H1 (cell line): ENCODE results near the gene MCL1. TPM values are rescaled to one million over a fixed set of nuclear protein-coding genes. Genes with fewer than 3 reads are reported as not detected.

Experiments
- CTCF ChIA-PET: fragments of 300-600 bp; sonication (Branson Sonifier 250); formaldehyde crosslinking; loops from one replicate; lab custom pipeline; 2021; ENCODE audit not compliant: partially characterized antibody; lab: Charles Lee
- POLR2A ChIA-PET: fragments of 300-600 bp; sonication (Branson Sonifier 250); formaldehyde crosslinking; loops from one replicate; lab custom pipeline; 2021; ENCODE audit warnings: inconsistent platforms; ENCODE audit not compliant: partially characterized antibody; lab: Charles Lee
- DNase-seq, 2 experiments: peaks; one replicate each; pipeline versions ENCODE4 v3.0.0 to v3.0.0-alpha.2; 2010 to 2022; ENCODE audit warnings: low spot score in 2 of 2, low read depth in 1 of 2, mixed read lengths in 1 of 2
- FAIRE-seq: peaks from 2 replicates; lab custom pipeline; 2011; peaks lifted over from hg19 to GRCh38; lab: Jason Lieb, UNC
- H2AFZ ChIP-seq: 2 replicates; pipeline ENCODE4 v1.8.1; 2012; ENCODE audit warnings: low read length, inconsistent platforms
- H2AK5ac ChIP-seq: 2 replicates; pipeline ENCODE4 v1.6.1; 2013; ENCODE audit warnings: low read depth, low read length
- H2BK120ac ChIP-seq: replicated peaks from 2 replicates; pipeline ENCODE3; 2013; ENCODE audit warnings: low read depth, low read length, inconsistent platforms
- H2BK12ac ChIP-seq: 2 replicates; pipeline ENCODE4 v1.6.1; 2013; ENCODE audit warnings: low read depth, low read length
- H2BK15ac ChIP-seq: 2 replicates; pipeline ENCODE4 v1.6.1; 2013; ENCODE audit warnings: low read length
- H2BK20ac ChIP-seq: 2 replicates; pipeline ENCODE4 v1.6.1; 2013; ENCODE audit warnings: low read length
- H2BK5ac ChIP-seq: 2 replicates; pipeline ENCODE4 v1.6.1; 2013; ENCODE audit warnings: low read depth, low read length
- H3K14ac ChIP-seq: 2 replicates; pipeline ENCODE4 v1.6.1; 2013; ENCODE audit warnings: inconsistent platforms; ENCODE audit not compliant: insufficient read length
- H3K18ac ChIP-seq: 2 replicates; pipeline ENCODE4 v1.6.1; 2013; ENCODE audit warnings: low read length; ENCODE audit errors: extremely low read depth
- H3K23ac ChIP-seq: 2 replicates; pipeline ENCODE4 v1.6.1; 2013; ENCODE audit warnings: inconsistent platforms; ENCODE audit not compliant: insufficient read length
- H3K23me2 ChIP-seq: 2 replicates; pipeline ENCODE4 v1.6.1; 2013; ENCODE audit warnings: low read depth, low read length
- H3K27ac ChIP-seq: 2 replicates; pipeline ENCODE4 v1.6.1; 2011; ENCODE audit warnings: low read depth, low read length, inconsistent platforms
- H3K27me3 ChIP-seq, 4 experiments: replicated peaks in 1 of 4; 1 replicate in 1 of 4; 2 replicates in 3 of 4; pipeline versions ENCODE4 v1.6.1 to v1.8.1; 2011 to 2013; ENCODE audit warnings: low read length in 3 of 4, mild to moderate bottlenecking in 3 of 4, inconsistent platforms in 2 of 4, mixed read lengths in 2 of 4, moderate library complexity in 1 of 4; ENCODE audit not compliant: control insufficient read depth in 3 of 4, insufficient read depth in 3 of 4; ENCODE audit errors: extremely low read depth in 1 of 4
- H3K36me3 ChIP-seq, 4 experiments: 2 replicates each; pipeline versions ENCODE4 v1.6.1 to v1.8.1; 2011 to 2013; ENCODE audit warnings: mild to moderate bottlenecking in 4 of 4, low read length in 3 of 4, moderate library complexity in 2 of 4, control low read depth in 1 of 4, inconsistent platforms in 1 of 4; ENCODE audit not compliant: insufficient read depth in 4 of 4, control insufficient read depth in 2 of 4
- H3K4ac ChIP-seq: replicated peaks from 2 replicates; pipeline ENCODE3; 2013; ENCODE audit warnings: low read length, low read depth, mixed read lengths, inconsistent platforms; ENCODE audit not compliant: insufficient read length
- H3K4me1 ChIP-seq, 4 experiments: replicated peaks in 1 of 4; 1 replicate in 1 of 4; 2 replicates in 3 of 4; pipeline versions ENCODE4 v1.6.1 to v1.8.1; 2011 to 2013; ENCODE audit warnings: low read length in 3 of 4, inconsistent platforms in 2 of 4, mixed read lengths in 1 of 4; ENCODE audit not compliant: insufficient read depth in 4 of 4, control insufficient read depth in 3 of 4
- H3K4me2 ChIP-seq, 2 experiments: 2 replicates each; pipeline versions ENCODE4 v1.6.1 to v1.8.1; 2011 to 2013; ENCODE audit warnings: low read depth in 2 of 2, low read length in 2 of 2, control low read depth in 1 of 2, inconsistent platforms in 1 of 2, mild to moderate bottlenecking in 1 of 2; ENCODE audit not compliant: insufficient read depth in 1 of 2
- H3K4me3 ChIP-seq, 4 experiments: fragments of 200-600, 300-600 bp in 1 of 4; sonication (generic), shearing (Covaris generic), sonication (Bioruptor Twin) in 1 of 4; 2 replicates each; pipeline versions ENCODE4 v1.5.1 to v1.8.1; 2011 to 2016; ENCODE audit warnings: low read length in 4 of 4, low read depth in 3 of 4, control low read depth in 2 of 4, inconsistent platforms in 2 of 4, mild to moderate bottlenecking in 2 of 4, mixed read lengths in 1 of 4, moderate library complexity in 1 of 4; ENCODE audit not compliant: insufficient read depth in 2 of 4; ENCODE audit errors: extremely low read depth in 1 of 4
- H3K56ac ChIP-seq: replicated peaks from 2 replicates; pipeline ENCODE3; 2013; ENCODE audit warnings: low read depth, mild to moderate bottlenecking, mixed read lengths, low read length, inconsistent platforms; ENCODE audit not compliant: insufficient read length
- H3K79me1 ChIP-seq: 2 replicates; pipeline ENCODE4 v1.6.1; 2013; ENCODE audit warnings: low read depth, low read length, control low read depth
- H3K79me2 ChIP-seq, 2 experiments: 2 replicates each; pipeline versions ENCODE4 v1.6.1 to v1.8.1; 2012 to 2013; ENCODE audit warnings: low read length in 2 of 2, mild to moderate bottlenecking in 2 of 2, inconsistent platforms in 1 of 2; ENCODE audit not compliant: insufficient read depth in 2 of 2, control insufficient read depth in 1 of 2
- H3K9ac ChIP-seq, 4 experiments: replicated peaks in 1 of 4; 1 replicate in 1 of 4; 2 replicates in 3 of 4; pipeline versions ENCODE4 v1.6.1 to v1.8.1; 2011 to 2013; ENCODE audit warnings: low read depth in 3 of 4, low read length in 3 of 4, control low read depth in 2 of 4, mild to moderate bottlenecking in 2 of 4, moderate library complexity in 2 of 4, inconsistent platforms in 1 of 4; ENCODE audit errors: extremely low read depth in 1 of 4
- H3K9me3 ChIP-seq, 2 experiments: 2 replicates each; pipeline versions ENCODE4 v1.6.1 to v1.8.1; 2012 to 2013; ENCODE audit warnings: mild to moderate bottlenecking in 2 of 2, moderate library complexity in 2 of 2, control low read depth in 1 of 2, inconsistent platforms in 1 of 2, low read depth in 1 of 2, low read length in 1 of 2, mixed read lengths in 1 of 2; ENCODE audit not compliant: insufficient read depth in 2 of 2
- H4K20me1 ChIP-seq, 2 experiments: replicated peaks in 1 of 2; 2 replicates each; pipeline versions ENCODE3 to v1.8.1; 2011 to 2013; ENCODE audit warnings: inconsistent platforms in 2 of 2, low read length in 2 of 2, mild to moderate bottlenecking in 1 of 2; ENCODE audit not compliant: insufficient read depth in 2 of 2, control insufficient read depth in 1 of 2
- H4K5ac ChIP-seq: 2 replicates; pipeline ENCODE4 v1.6.1; 2013; ENCODE audit warnings: low read length, low read depth, mixed read lengths, inconsistent platforms; ENCODE audit not compliant: insufficient read length
- H4K8ac ChIP-seq: 2 replicates; pipeline ENCODE4 v1.8.0; 2013; ENCODE audit warnings: mild to moderate bottlenecking, moderate library complexity, low read length, inconsistent platforms; ENCODE audit not compliant: insufficient read depth; ENCODE audit errors: extremely low read depth
- H4K91ac ChIP-seq: replicated peaks from 2 replicates; pipeline ENCODE3; 2013; ENCODE audit warnings: low read length, mixed read lengths, inconsistent platforms; ENCODE audit not compliant: insufficient read length
- ATF2 ChIP-seq: IDR thresholded peaks from 2 replicates; pipeline ENCODE4 v1.6.1; 2012; ENCODE audit warnings: low read length, inconsistent platforms
- BCL11A ChIP-seq, 2 experiments: IDR thresholded peaks; one replicate each; pipeline ENCODE4 v1.6.1; 2011; ENCODE audit warnings: low read depth in 2 of 2, low read length in 2 of 2, mild to moderate bottlenecking in 2 of 2
- CHD2 ChIP-seq: IDR thresholded peaks from 2 replicates; pipeline ENCODE4 v1.6.1; 2012; ENCODE audit warnings: low read length, improper control_type of control experiment
- TAF1 ChIP-seq: IDR thresholded peaks from 2 replicates; pipeline ENCODE4 v1.6.1; 2011; ENCODE audit warnings: mild to moderate bottlenecking, low read depth, low read length
- TEAD4 ChIP-seq: IDR thresholded peaks from 2 replicates; pipeline ENCODE4 v1.6.1; 2012; ENCODE audit warnings: low read depth, low read length, inconsistent platforms, mixed read lengths
- YY1 ChIP-seq: IDR thresholded peaks from 2 replicates; pipeline ENCODE4 v1.6.1; 2011; ENCODE audit warnings: low read depth, mild to moderate bottlenecking, low read length
- WGBS, 2 experiments: shearing (Covaris generic) in 1 of 2; methylation state at CpG; one replicate each; pipeline versions ENCODE4 v1.1.6 to v1.1.7; 2013 to 2015; ENCODE audit warnings: low lambda C conversion rate in 2 of 2, mixed read lengths in 2 of 2, inconsistent platforms in 1 of 2, low coverage in 1 of 2, missing lambda C conversion rate in 1 of 2; ENCODE audit not compliant: insufficient replicate concordance in 2 of 2, insufficient coverage in 1 of 2, insufficient read length in 1 of 2; ENCODE audit errors: extremely low coverage in 1 of 2, missing lambda C conversion rate in 1 of 2; 5-methylcytosine and 5-hydroxymethylcytosine counted together
- polyA plus RNA-seq, 7 experiments: library from polyadenylated mRNA; depleted of rRNA in 3 of 7; stranded (reverse) in 5 of 7; unstranded in 2 of 7; fragments of >200 nt in 5 of 7; fragments of 200-250 nt in 2 of 7; gene quantifications; 1 replicate in 5 of 7; 2 replicates in 1 of 7; 4 replicates in 1 of 7; pipeline versions ENCODE4 v1.2.1 to v1.2.3, GENCODE V29; 2011 to 2013; ENCODE audit warnings: missing spikeins in 2 of 7, mixed read lengths in 2 of 7
- total RNA-seq: library from RNA; stranded (reverse); fragmentation: NEBNext Ultra II Directional; extraction: Animal tissue kit (Norgen Biotek cat#: 25700); gene quantifications from 2 replicates; pipeline ENCODE4 v1.2.1, GENCODE V29; 2021
- TF ChIP-seq, protein P1 (sequence below), 3 experiments: IDR thresholded peaks; 1 replicate in 2 of 3; 2 replicates in 1 of 3; pipeline versions ENCODE4 v1.5.1 to v1.6.1; 2011; ENCODE audit warnings: low read length in 3 of 3, mild to moderate bottlenecking in 3 of 3, inconsistent platforms in 2 of 3, low read depth in 1 of 3, moderate library complexity in 1 of 3; ENCODE audit not compliant: insufficient read depth in 1 of 3; ENCODE audit errors: control extremely low read depth in 1 of 3

MCL1 gene
- total and polyA plus RNA-seq, 2 of the 8 experiments (the other 6 are each of a cell fraction or from before 2014, with no cell fraction given): 61.1 to 218 TPM

DNA sequence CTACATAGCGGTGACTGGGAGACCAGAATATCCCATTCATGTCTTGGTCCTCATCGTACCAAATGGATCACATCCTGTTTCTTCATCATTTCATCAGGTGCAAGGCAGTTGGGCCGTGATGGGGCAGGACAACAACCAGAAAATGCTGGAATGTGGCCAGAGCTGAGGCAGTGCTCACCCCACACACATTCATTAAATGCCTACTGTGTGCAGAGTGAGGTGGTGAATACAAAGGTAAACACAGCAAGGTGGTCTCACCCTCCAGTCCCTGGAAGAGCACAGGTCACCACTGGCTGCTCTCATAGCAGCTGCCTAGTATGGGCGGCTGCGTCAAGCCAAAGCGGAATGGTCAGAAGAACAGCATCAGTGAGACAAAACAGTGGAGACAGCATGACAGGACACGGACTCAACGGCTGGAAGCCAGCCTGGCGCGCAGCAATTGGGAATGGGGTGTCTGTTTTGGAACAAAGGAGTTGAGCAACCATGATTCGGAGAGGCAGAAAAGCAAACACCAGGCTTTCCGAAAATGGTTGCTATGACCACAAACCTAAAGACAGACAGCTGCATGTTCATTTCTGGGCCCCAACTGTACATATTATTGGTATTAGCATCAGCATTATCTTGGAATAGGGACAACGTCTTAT is 35.8 kb downstream of the MCL1 start:
- H3K4me1 ChIP-seq: no peaks in the 10 kb centered on the region
- H2BK12ac ChIP-seq: 0 out of 2 replicates have a peak overlapping the region, but pooled peaks have one; percentile 55
- H4K91ac ChIP-seq: no peak overlapping the region
- H2BK120ac ChIP-seq: no peak overlapping the region
- ChIA-PET POLR2A (interaction anchor here (0.8 to 2.3 kb wide), 4 partner anchors 10 to 265 kb away, joined by 3 to 7 read pairs (median 4); partner anchors contain the start of genes CTSK and MCL1), CTCF (interaction anchor here (0.6 to 4.2 kb wide), 6 partner anchors 11 to 378 kb away, joined by 3 to 28 read pairs (median 3); no protein-coding TSS in a partner anchor)
- H3K79me1 ChIP-seq: no peaks in the 10 kb centered on the region
- peaks cover 4% of the 10 kb centered on the region; the same call in 1 of the 2 replicates for H3K23me2 ChIP-seq
- H2BK15ac ChIP-seq: no peak overlapping the region
- no peak overlapping the region for H4K8ac ChIP-seq
- no peak overlapping the region for H3K27ac ChIP-seq
- H2AK5ac ChIP-seq: 0 out of 2 replicates have a peak overlapping the region, but pooled peaks have one; percentile 60
- 92% methylated on average over 13 of the region's 13 CpGs; no CpG with 5 or more reads in 1 of the 2 experiments for WGBS, 2 experiments
- no peak overlapping the region for H3K4me3 ChIP-seq
- H2AFZ ChIP-seq: peak overlapping the region; percentile 40; the same call in 1 of the 2 replicates
- no peak overlapping the region for H2BK20ac ChIP-seq
- H2BK5ac ChIP-seq: no peak overlapping the region
- no peak overlapping the region for H3K4me2 ChIP-seq
- no peaks in the 10 kb centered on the region for H3K9me3 ChIP-seq
- peaks cover 0 to 2% of the 10 kb centered on the region in 2 experiments for H4K20me1 ChIP-seq
- H3K9ac ChIP-seq: no peak overlapping the region
- no peak for DNase-seq
- FAIRE-seq: no peak
- H3K4ac ChIP-seq: peak overlapping the region; percentile 5
- no peak overlapping the region for H3K56ac ChIP-seq
- H3K14ac ChIP-seq: no peak overlapping the region
- H3K36me3 ChIP-seq: no peaks in the 10 kb centered on the region
- H3K18ac ChIP-seq: peak overlapping the region; percentile 9; the same call in 1 of the 2 replicates
- H4K5ac ChIP-seq: no peak overlapping the region
- no peak overlapping the region for H3K23ac ChIP-seq
- H3K79me2 ChIP-seq: no peaks in the 10 kb centered on the region
- H3K27me3 ChIP-seq: peaks cover 0 to 8% (median 6%) of the 10 kb centered on the region in 4 experiments; a peak in 5 of 7 replicates
- TF ChIP-seq TEAD4 (no peak), CHD2 (no peak), ATF2 (no peak), BCL11A (IDR thresholded peaks at IDR 0.05; ENCODE audit: low read depth in 2 of 2, low read length in 2 of 2) (no peak), YY1 (no peak), TAF1 (no peak)
- TF ChIP-seq, protein P1, sequence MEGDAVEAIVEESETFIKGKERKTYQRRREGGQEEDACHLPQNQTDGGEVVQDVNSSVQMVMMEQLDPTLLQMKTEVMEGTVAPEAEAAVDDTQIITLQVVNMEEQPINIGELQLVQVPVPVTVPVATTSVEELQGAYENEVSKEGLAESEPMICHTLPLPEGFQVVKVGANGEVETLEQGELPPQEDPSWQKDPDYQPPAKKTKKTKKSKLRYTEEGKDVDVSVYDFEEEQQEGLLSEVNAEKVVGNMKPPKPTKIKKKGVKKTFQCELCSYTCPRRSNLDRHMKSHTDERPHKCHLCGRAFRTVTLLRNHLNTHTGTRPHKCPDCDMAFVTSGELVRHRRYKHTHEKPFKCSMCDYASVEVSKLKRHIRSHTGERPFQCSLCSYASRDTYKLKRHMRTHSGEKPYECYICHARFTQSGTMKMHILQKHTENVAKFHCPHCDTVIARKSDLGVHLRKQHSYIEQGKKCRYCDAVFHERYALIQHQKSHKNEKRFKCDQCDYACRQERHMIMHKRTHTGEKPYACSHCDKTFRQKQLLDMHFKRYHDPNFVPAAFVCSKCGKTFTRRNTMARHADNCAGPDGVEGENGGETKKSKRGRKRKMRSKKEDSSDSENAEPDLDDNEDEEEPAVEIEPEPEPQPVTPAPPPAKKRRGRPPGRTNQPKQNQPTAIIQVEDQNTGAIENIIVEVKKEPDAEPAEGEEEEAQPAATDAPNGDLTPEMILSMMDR (IDR thresholded peaks at IDR 0.05; ENCODE audit: control extremely low read depth in 1 of 3, insufficient read depth in 1 of 3, low read depth in 1 of 3, low read length in 3 of 3): no peak
